HepG2 (cell line): Measurements from ENCODE around the gene GLI3.

Experiments
- GABPA ChIP-seq, 2 experiments: IDR thresholded peaks; 2 replicates each; pipeline ENCODE4 v1.6.1; 2011 to 2016; ENCODE audit warnings: low read depth in 2 of 2, low read length in 1 of 2, missing biosample characterization in 1 of 2, missing genetic modification characterization in 1 of 2
- UBTF ChIP-seq: sonication (generic); formaldehyde crosslinking; IDR thresholded peaks from 2 replicates; pipeline ENCODE4 v1.4.0; 2020; ENCODE audit warnings: mild to moderate bottlenecking, missing genetic modification reagents

- no peak for TF ChIP-seq GABPA (IDR thresholded peaks at IDR 0.05; ENCODE audit: low read depth, low read length)
- no peak for TF ChIP-seq GABPA (CRISPR knock-in tag; IDR thresholded peaks at IDR 0.05; ENCODE audit: low read depth)
- no peak for TF ChIP-seq UBTF (CRISPR knock-in tag)
Observed at GRCh38 chr7:42115795-42116194, 121.2 kb downstream of the GLI3 start.
